ENCODE measurements around the gene SMCO2. TPM values are rescaled to one million over a fixed set of nuclear protein-coding genes. Genes with fewer than 3 reads are reported as not detected.

The SMCO2 gene
- total RNA-seq, 1 experiment from 2014 or later = 0.36 TPM

GRCh38 chr12:27456618-27457017 is 10.1 kb downstream of the SMCO2 start:
- in situ Hi-C loops (cut with HindIII; ENCODE audit: low pct_unique_long_range_greater_than_20kb, low sequenced_read_pairs) = no loop called here
- no peak for DNase-seq (ENCODE audit: low read depth, low spot score)
- intact Hi-C loops (cut with micrococcal nuclease; ENCODE audit: unreplicated experiment) = no loop called here
- Histone ChIP-seq H3K36me3 (ENCODE audit: control insufficient read depth, insufficient read depth, low read length) (no peaks in the 10 kb centered on the region), H3K9me3 (ENCODE audit: control insufficient read depth, insufficient read depth, low read depth, low read length) (no peaks in the 10 kb centered on the region), H3K4me3 (ENCODE audit: low read depth in 2 of 2, low read length in 2 of 2) (no peak overlapping the region), H3K27ac (ENCODE audit: low read length) (no peak overlapping the region), H3K27me3 (ENCODE audit: control insufficient read depth, insufficient read depth, low read length) (no peaks in the 10 kb centered on the region), H3K4me1 (ENCODE audit: control insufficient read depth, insufficient read depth, low read length) (peaks cover under 1% of the 10 kb centered on the region; the same call in 1 of the 2 replicates)
- TF ChIP-seq REST (IDR thresholded peaks at IDR 0.05; ENCODE audit: insufficient read depth in 1 of 2, low read depth in 2 of 2, low read length in 1 of 2) (no peak), SIN3A (IDR thresholded peaks at IDR 0.05; ENCODE audit: borderline replicate concordance, insufficient read depth, low read depth, low read length) (no peak), TCF7L2 (IDR thresholded peaks at IDR 0.05; ENCODE audit: low read depth, low read length) (no peak), POLR2AphosphoS5 (IDR thresholded peaks at IDR 0.05; ENCODE audit: low read depth, low read length) (no peak), CTCF (IDR thresholded peaks at IDR 0.05) (no peak)
- ATAC-seq = no peak
- ChIA-PET POLR2A (no interaction called here), CTCF (no interaction called here)
- no TSS peak for BruUV-seq (replicated peaks)

- Histone ChIP-seq H3K4me1 (ENCODE audit: control insufficient read depth, insufficient read depth, low read length) (peaks cover 9% of the 10 kb centered on the region), H3K4me3 (ENCODE audit: low read depth in 2 of 2, low read length in 2 of 2) (no peak overlapping the region), H3K27ac (ENCODE audit: low read length) (no peak overlapping the region), H3K27me3 (ENCODE audit: control insufficient read depth, insufficient read depth, low read length) (no peaks in the 10 kb centered on the region), H3K36me3 (ENCODE audit: control insufficient read depth, insufficient read depth, low read length) (no peaks in the 10 kb centered on the region), H3K9me3 (ENCODE audit: control insufficient read depth, insufficient read depth, low read depth, low read length) (no peaks in the 10 kb centered on the region)
- ChIA-PET CTCF (interaction anchor here (0.7 kb wide), 1 partner anchor 42 kb away, joined by 3 read pairs; no protein-coding TSS in a partner anchor), POLR2A (interaction anchor here (0.5 to 0.7 kb wide), 2 partner anchors 10 to 105 kb away, joined by 3 to 5 read pairs; no protein-coding TSS in a partner anchor)
- peak; percentile 43 for DNase-seq (ENCODE audit: low read depth, low spot score)
- no TSS peak for BruUV-seq (replicated peaks)
- in situ Hi-C loops (cut with HindIII; ENCODE audit: low pct_unique_long_range_greater_than_20kb, low sequenced_read_pairs) (no loop called here), intact Hi-C loops (cut with micrococcal nuclease; ENCODE audit: unreplicated experiment) (no loop called here)
- no peak for TF ChIP-seq SIN3A (IDR thresholded peaks at IDR 0.05; ENCODE audit: borderline replicate concordance, insufficient read depth, low read depth, low read length)
- TF ChIP-seq TCF7L2 (IDR thresholded peaks at IDR 0.05; ENCODE audit: low read depth, low read length) = no peak
- no peak for TF ChIP-seq CTCF (IDR thresholded peaks at IDR 0.05)
- no peak for TF ChIP-seq REST (IDR thresholded peaks at IDR 0.05; ENCODE audit: insufficient read depth in 1 of 2, low read depth in 2 of 2, low read length in 1 of 2)
- TF ChIP-seq POLR2AphosphoS5 (IDR thresholded peaks at IDR 0.05; ENCODE audit: low read depth, low read length) = no peak
- ATAC-seq = peak; percentile 54
Observed at GRCh38 chr12:27460471-27460978, 14.0 kb downstream of the SMCO2 start.

Data from Panc1 (cell line).